Liver (tissue), 9 donors: ENCODE measurements around the gene TSEN2. TPM values are rescaled to one million over a fixed set of nuclear protein-coding genes. Genes with fewer than 3 reads are reported as not detected.
A peak's percentile ranks its signal among the peaks of the same experiment; 100 is the strongest.

Experiments
- DNase-seq: peaks from one replicate; pipeline ENCODE4 v3.0.0-alpha.2; 2017; ENCODE audit warnings: low spot score
- H3K27ac ChIP-seq, 2 donors: one replicate each; pipeline ENCODE4 v1.7.0; 2013; ENCODE audit warnings: inconsistent platforms in 2 of 2, low read length in 2 of 2, control low read depth in 1 of 2, low read depth in 1 of 2, mild to moderate bottlenecking in 1 of 2
- H3K27me3 ChIP-seq, 4 donors: one replicate each; pipeline versions ENCODE4 v1.6.1 to v1.7.0; 2013; ENCODE audit warnings: low read length in 3 of 4, inconsistent platforms in 1 of 4, mild to moderate bottlenecking in 1 of 4, moderate library complexity in 1 of 4; ENCODE audit not compliant: control insufficient read depth in 4 of 4, insufficient read depth in 4 of 4
- H3K36me3 ChIP-seq, 4 donors: one replicate each; pipeline versions ENCODE4 v1.6.1 to v1.7.0; 2013; ENCODE audit warnings: low read length in 3 of 4, mild to moderate bottlenecking in 3 of 4, low read depth in 1 of 4, moderate library complexity in 1 of 4; ENCODE audit not compliant: control insufficient read depth in 4 of 4, insufficient read depth in 3 of 4
- H3K4me1 ChIP-seq, 4 donors: one replicate each; pipeline versions ENCODE4 v1.6.1 to v1.7.0; 2013; ENCODE audit warnings: low read length in 3 of 4, mild to moderate bottlenecking in 3 of 4, moderate library complexity in 1 of 4; ENCODE audit not compliant: control insufficient read depth in 4 of 4, insufficient read depth in 4 of 4
- H3K4me3 ChIP-seq, 3 donors: one replicate each; pipeline versions ENCODE4 v1.6.1 to v1.7.0; 2013; ENCODE audit warnings: low read length in 3 of 3, control low read depth in 1 of 3, low read depth in 1 of 3, mild to moderate bottlenecking in 1 of 3
- H3K9ac ChIP-seq, 2 donors: one replicate each; pipeline ENCODE4 v1.7.0; 2013; ENCODE audit warnings: low read length in 2 of 2, mild to moderate bottlenecking in 2 of 2, moderate library complexity in 2 of 2, control low read depth in 1 of 2, low read depth in 1 of 2
- H3K9me3 ChIP-seq, 4 donors: one replicate each; pipeline versions ENCODE4 v1.6.1 to v1.7.0; 2013; ENCODE audit warnings: low read length in 3 of 4; ENCODE audit not compliant: control insufficient read depth in 4 of 4
- EGR1 ChIP-seq, 2 donors: IDR thresholded peaks; 2 replicates each; pipeline ENCODE4 v1.6.1; 2016 to 2018; ENCODE audit warnings: antibody characterized with exemption in 2 of 2, low read depth in 2 of 2
- FOXA1 ChIP-seq: IDR thresholded peaks from 2 replicates; pipeline ENCODE4 v1.6.1; 2016; ENCODE audit warnings: antibody characterized with exemption
- GABPA ChIP-seq, 2 donors: IDR thresholded peaks in 1 of 2; conservative IDR thresholded peaks in 1 of 2; 2 replicates each; pipeline ENCODE4 v1.6.1; 2016; ENCODE audit warnings: antibody characterized with exemption in 2 of 2, mild to moderate bottlenecking in 1 of 2, moderate library complexity in 1 of 2
- HNF4G ChIP-seq: IDR thresholded peaks from 2 replicates; pipeline ENCODE4 v1.6.1; 2016; ENCODE audit warnings: antibody characterized with exemption
- JUND ChIP-seq, 2 donors: IDR thresholded peaks; 2 replicates each; pipeline ENCODE4 v1.6.1; 2016; ENCODE audit warnings: antibody characterized with exemption in 2 of 2
- RAD21 ChIP-seq, 2 donors: IDR thresholded peaks; 2 replicates each; pipeline ENCODE4 v1.6.1; 2016; ENCODE audit warnings: antibody characterized with exemption in 2 of 2, mild to moderate bottlenecking in 2 of 2
- RXRA ChIP-seq, 2 donors: IDR thresholded peaks; 2 replicates each; pipeline ENCODE4 v1.6.1; 2017 to 2018; ENCODE audit warnings: antibody characterized with exemption in 2 of 2, mild to moderate bottlenecking in 1 of 2
- SP1 ChIP-seq: IDR thresholded peaks from 2 replicates; pipeline ENCODE4 v1.6.1; 2018; ENCODE audit warnings: antibody characterized with exemption, mild to moderate bottlenecking
- YY1 ChIP-seq: IDR thresholded peaks from 2 replicates; pipeline ENCODE4 v1.6.1; 2016; ENCODE audit warnings: antibody characterized with exemption, mild to moderate bottlenecking
- WGBS: extraction: QIAGEN DNeasy Blood & Tissue Kit; methylation state at CpG from one replicate; pipeline ENCODE4 v1.1.7; 2013; 5-methylcytosine and 5-hydroxymethylcytosine counted together
- polyA plus RNA-seq, 2 donors: library from polyadenylated mRNA; stranded (reverse) in 1 of 2; unstranded in 1 of 2; fragments of 200-250 nt in 1 of 2; fragments of >200 nt in 1 of 2; fragmentation: Nextera tagmentation in 1 of 2; extraction: Ambion mirVana in 1 of 2; gene quantifications; one replicate each; pipeline versions ENCODE4 v1.2.1 to v1.2.3, GENCODE V29; 2013 to 2015
- total RNA-seq, 2 donors: library from RNA; depleted of rRNA; stranded (reverse); fragments of >200 nt; gene quantifications; one replicate each; pipeline ENCODE4 v1.2.3, GENCODE V29; 2014
- TF ChIP-seq, protein P1 (sequence below): IDR thresholded peaks from 2 replicates; pipeline ENCODE4 v1.6.1; 2016; ENCODE audit warnings: antibody characterized with exemption, mild to moderate bottlenecking
- TF ChIP-seq, protein P2 (sequence below): IDR thresholded peaks from 2 replicates; pipeline ENCODE4 v1.6.1; 2016; ENCODE audit warnings: antibody characterized with exemption
- donor health status: healthy.
- donor health status: healthy.
- donor health status: healthy.
- donor health status: healthy.
- donor health status: healthy.

TSEN2 gene
- total and polyA plus RNA-seq, 4 donors = 4.1 to 14.1 (median 6.9) TPM

DNA sequence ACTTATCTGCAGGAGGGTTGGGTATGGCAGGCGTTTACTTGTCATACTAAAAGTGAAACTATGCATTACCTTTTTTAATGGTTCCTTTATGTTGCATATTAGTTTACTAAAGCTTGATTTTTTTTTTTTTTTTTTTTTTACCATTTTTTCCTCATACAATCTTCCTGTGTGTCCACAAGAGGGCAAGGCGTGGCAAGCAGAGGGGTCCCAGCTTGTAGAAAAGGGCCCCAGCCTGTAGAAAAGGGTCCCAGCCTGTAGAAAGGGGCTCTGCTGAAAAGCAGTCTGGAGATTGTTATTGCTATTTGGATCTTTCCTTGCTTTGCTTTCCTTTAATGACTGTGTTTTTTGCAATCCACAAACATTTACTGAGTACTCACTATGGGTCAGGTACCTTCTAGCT is 94.5 kb downstream of the TSEN2 start:
- WGBS = 92% methylated on average over 2 of the region's 2 CpGs
- Histone ChIP-seq H3K4me3 (no peak overlapping the region), H3K36me3 (peaks cover 16 to 67% (median 50%) of the 10 kb centered on the region in 4 donors), H3K27ac (no peak overlapping the region), H3K4me1 (peaks cover 0 to 8% (median 4%) of the 10 kb centered on the region in 4 donors), H3K27me3 (no peaks in the 10 kb centered on the region), H3K9me3 (no peaks in the 10 kb centered on the region), H3K9ac (no peak overlapping the region)
- TF ChIP-seq GABPA (IDR thresholded peaks at IDR 0.05 in 1 of 2, conservative IDR thresholded peaks at IDR 0.05 in 1 of 2) (no peak), RAD21 (IDR thresholded peaks at IDR 0.05) (peak in 1 of 2 donors; percentile 19)
- no peak for DNase-seq

DNA sequence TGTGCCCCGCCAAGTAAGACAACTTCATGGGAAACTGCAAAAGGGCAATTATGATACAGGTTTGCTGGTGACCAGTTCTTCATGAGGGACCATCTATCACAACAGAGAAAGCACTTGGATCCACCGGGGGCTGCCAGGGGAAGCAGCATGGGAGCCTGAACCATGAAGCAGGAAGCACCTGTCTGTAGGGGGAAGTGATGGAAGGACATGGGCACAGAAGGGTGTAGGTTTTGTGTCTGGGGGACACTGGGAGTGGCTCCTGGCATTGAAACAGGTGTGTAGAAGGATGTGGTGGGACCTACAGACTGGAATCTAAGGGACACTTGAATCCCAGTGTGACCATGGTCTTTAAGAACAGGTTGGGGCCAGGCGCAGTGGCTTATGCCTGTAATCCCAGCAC is 95.2 kb downstream of the TSEN2 start:
- 89% methylated on average over 3 of the region's 3 CpGs for WGBS
- Histone ChIP-seq H3K27me3 (no peaks in the 10 kb centered on the region), H3K4me3 (no peak overlapping the region), H3K36me3 (peaks cover 18 to 69% (median 49%) of the 10 kb centered on the region in 4 donors), H3K9me3 (no peaks in the 10 kb centered on the region), H3K4me1 (peaks cover 0 to 8% (median 4%) of the 10 kb centered on the region in 4 donors), H3K9ac (no peak overlapping the region), H3K27ac (peak overlapping the region; percentile 2 to 31)
- no peak for DNase-seq
- TF ChIP-seq, protein P1, sequence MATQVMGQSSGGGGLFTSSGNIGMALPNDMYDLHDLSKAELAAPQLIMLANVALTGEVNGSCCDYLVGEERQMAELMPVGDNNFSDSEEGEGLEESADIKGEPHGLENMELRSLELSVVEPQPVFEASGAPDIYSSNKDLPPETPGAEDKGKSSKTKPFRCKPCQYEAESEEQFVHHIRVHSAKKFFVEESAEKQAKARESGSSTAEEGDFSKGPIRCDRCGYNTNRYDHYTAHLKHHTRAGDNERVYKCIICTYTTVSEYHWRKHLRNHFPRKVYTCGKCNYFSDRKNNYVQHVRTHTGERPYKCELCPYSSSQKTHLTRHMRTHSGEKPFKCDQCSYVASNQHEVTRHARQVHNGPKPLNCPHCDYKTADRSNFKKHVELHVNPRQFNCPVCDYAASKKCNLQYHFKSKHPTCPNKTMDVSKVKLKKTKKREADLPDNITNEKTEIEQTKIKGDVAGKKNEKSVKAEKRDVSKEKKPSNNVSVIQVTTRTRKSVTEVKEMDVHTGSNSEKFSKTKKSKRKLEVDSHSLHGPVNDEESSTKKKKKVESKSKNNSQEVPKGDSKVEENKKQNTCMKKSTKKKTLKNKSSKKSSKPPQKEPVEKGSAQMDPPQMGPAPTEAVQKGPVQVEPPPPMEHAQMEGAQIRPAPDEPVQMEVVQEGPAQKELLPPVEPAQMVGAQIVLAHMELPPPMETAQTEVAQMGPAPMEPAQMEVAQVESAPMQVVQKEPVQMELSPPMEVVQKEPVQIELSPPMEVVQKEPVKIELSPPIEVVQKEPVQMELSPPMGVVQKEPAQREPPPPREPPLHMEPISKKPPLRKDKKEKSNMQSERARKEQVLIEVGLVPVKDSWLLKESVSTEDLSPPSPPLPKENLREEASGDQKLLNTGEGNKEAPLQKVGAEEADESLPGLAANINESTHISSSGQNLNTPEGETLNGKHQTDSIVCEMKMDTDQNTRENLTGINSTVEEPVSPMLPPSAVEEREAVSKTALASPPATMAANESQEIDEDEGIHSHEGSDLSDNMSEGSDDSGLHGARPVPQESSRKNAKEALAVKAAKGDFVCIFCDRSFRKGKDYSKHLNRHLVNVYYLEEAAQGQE = no peak
- TF ChIP-seq YY1 (no peak), SP1 (no peak), HNF4G (no peak), GABPA (IDR thresholded peaks at IDR 0.05 in 1 of 2, conservative IDR thresholded peaks at IDR 0.05 in 1 of 2) (no peak), JUND (IDR thresholded peaks at IDR 0.05) (no peak), FOXA1 (no peak), EGR1 (IDR thresholded peaks at IDR 0.05; ENCODE audit: low read depth in 2 of 2) (no peak)
- TF ChIP-seq, protein P2, sequence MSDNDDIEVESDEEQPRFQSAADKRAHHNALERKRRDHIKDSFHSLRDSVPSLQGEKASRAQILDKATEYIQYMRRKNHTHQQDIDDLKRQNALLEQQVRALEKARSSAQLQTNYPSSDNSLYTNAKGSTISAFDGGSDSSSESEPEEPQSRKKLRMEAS = no peak

DNA sequence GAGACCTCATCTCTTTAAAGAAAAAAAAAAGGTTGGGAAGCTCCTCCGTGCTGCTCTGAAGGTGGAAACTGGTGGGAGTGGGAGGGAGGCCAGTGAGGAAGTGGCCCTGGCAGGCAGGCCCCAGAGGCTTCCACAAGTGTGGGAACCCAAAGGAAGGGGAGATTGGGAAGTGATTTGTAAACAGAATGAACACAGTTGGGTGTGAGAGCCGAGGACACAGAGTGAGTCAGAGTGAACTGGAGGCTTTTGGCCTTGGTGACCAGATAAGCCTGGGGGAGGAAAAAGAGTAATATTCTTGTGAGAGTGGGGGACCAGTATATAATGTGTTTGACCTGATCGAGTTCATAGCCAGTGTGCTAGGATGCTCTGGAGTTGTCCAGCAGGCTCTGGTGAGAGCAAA is 95.6 kb downstream of the TSEN2 start:
- WGBS = 66% methylated on average over 3 of the region's 3 CpGs
- Histone ChIP-seq H3K36me3 (peaks cover 21 to 69% (median 48%) of the 10 kb centered on the region in 4 donors), H3K4me1 (peaks cover 0 to 8% (median 4%) of the 10 kb centered on the region in 4 donors), H3K9ac (no peak overlapping the region), H3K9me3 (no peaks in the 10 kb centered on the region), H3K4me3 (no peak overlapping the region), H3K27ac (peak overlapping the region; percentile 2 to 31), H3K27me3 (no peaks in the 10 kb centered on the region)
- TF ChIP-seq EGR1 (IDR thresholded peaks at IDR 0.05; ENCODE audit: low read depth in 2 of 2) = no peak
- TF ChIP-seq RAD21 (IDR thresholded peaks at IDR 0.05) = no peak
- peak; percentile 33 to 41 for TF ChIP-seq RXRA (IDR thresholded peaks at IDR 0.05)
- no peak for DNase-seq
